GM21529 (cell line): Measurements from ENCODE around the gene IL1RL1.

Source experiments
- ATAC-seq: cut with Tn5 transposase; IDR thresholded peaks from one replicate; pipeline ENCODE4 v1.9.1; 2021; ENCODE audit not compliant: unreplicated experiment

The IL1RL1 gene

DNA sequence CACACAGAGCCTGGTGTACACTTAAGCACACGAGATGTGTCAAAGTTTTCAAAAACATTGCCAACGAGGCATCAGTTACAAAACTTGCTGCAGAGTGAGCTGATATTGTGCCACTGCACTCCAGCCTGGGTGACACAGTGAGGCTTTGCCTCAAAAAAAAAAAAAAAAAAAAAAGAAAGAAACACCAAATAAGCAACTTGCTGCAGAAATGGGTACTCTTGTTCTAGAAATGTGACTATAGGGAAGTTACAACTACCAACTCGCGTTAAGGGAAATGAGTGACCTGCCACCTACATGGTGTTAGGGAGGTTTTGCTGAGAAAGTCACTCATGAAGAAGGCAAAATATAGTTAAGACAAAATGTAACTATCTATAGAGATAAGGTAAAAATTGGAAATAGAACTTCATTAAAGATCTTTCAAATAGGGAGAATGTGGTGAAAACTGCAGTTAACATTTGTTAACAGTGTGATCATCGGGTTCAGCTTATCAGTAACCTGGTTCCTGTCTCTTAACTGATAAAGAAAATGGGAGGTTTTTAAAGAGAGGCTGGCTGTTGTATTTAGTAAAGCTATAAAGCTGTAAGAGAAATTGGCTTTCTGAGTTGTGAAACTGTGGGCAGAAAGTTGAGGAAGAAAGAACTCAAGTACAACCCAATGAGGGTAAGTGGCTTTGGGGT is at the start of gene IL1RL1:
TSS of gene IL1RL1 (plus strand) at position 600 of the 677 bp plus-strand sequence. CDS start 26,702 bp downstream, outside the sequence.
- ATAC-seq, result no peak

GRCh38 chr2:102262216-102263129 is 48.9 kb upstream of the IL1RL1 start:
- ATAC-seq, result no peak

DNA sequence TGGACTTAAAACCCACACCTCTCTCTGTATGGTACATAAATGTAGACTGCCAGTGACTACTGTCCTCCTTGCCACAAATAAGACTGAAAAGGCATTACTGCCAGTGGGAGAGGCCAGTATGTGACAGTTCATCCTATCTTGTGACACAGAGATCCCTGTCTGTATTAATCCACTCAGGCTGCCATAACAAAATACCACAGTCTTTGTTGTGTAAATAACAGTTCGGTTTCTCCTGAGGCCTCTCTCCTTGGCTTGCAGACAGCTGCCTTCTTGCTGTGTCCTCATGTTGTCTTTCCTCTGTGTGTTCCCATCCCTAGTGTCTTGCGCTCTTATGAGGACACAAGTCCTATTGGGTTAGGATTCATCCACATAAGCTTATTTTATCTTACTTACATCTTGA is 46.4 kb upstream of the IL1RL1 start:
- no peak for ATAC-seq

DNA sequence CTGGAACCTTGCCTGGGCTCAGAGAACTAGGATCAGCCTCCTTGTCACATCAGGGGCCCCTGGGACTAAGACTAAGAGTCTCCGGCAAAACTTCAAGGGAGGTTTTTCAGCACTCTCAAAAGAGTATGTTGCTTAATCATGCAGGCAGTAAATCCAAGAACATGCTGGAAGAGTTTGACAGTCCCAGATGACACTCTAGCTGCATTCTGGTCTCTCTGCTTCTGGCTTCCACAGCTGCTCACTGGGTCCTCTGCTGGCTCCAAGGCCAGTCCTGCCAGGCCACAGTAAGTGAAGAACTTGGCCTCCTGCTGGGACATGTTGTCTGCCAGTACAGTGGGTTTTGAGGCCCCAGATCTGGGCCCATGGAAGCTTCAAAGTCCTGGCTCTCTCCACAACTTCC is 45.2 kb upstream of the IL1RL1 start:
- ATAC-seq, result no peak

- no peak for ATAC-seq
Measured at GRCh38 chr2:102267774-102268173, 43.6 kb upstream of the IL1RL1 start.

- no peak for ATAC-seq
Measured at GRCh38 chr2:102268510-102269199, 42.7 kb upstream of the IL1RL1 start.

GRCh38 chr2:102269200-102269524 is 42.2 kb upstream of the IL1RL1 start:
- no peak for ATAC-seq

- ATAC-seq, result no peak
Measured at GRCh38 chr2:102271844-102272243, 39.5 kb upstream of the IL1RL1 start.

DNA sequence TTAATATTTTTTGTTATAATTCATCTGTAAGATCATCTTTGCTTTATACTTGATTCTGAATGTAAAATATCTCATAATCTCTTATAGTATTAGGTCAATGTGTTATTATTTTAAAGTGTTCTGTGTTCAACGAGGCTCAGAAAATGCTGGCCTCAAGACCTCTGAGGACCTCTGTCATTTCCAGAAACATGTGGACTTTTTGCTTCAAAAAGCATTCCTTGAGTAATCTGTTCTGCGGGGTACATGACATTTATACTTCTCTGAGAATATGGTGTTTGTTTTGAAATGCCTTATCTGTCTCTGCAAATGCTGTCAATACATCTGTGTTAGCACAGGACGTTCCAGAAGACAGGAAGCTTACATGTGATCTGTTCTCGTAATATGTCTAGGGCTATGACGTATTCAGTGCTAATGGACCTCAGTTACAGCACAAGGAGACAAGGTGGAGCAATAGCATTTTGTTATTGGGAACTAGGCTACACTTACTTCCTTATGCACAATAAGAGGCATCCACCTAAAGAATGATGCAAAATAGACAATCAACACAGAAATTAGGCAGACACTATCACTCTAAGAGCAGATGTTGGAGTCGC is 37.6 kb upstream of the IL1RL1 start:
- ATAC-seq, result no peak

- no peak for ATAC-seq
Measured at GRCh38 chr2:102276549-102277201, 34.7 kb upstream of the IL1RL1 start.

DNA sequence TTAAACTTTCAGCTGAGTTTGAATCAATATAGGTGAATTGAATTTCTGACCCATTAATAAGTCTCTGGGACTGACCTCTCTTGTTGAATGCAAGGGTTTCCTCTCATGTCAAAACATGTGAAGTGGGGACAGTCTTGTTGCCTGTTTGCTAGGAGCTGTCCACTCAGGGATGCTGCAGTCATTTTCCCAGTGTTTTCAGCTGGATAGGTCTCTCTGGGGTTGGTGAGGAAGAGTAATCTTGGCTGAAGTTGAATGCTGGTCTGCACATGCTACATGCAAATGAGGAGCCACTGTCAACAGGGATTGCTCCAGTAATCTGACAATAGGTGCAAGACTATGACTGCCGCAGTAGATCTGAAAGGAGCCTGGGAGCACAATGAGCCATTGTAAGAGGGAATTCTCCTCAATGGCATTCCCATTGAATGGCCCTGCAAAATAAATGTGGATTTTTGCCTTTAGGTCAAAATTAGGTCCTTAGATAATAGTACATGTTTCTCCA is 34.1 kb upstream of the IL1RL1 start:
- ATAC-seq, result no peak

- no peak for ATAC-seq
Measured at GRCh38 chr2:102278720-102279390, 32.5 kb upstream of the IL1RL1 start.

- ATAC-seq, result no peak
Measured at GRCh38 chr2:102279391-102279735, 32.0 kb upstream of the IL1RL1 start.

- no peak for ATAC-seq
Measured at GRCh38 chr2:102282678-102283091, 28.7 kb upstream of the IL1RL1 start.

DNA sequence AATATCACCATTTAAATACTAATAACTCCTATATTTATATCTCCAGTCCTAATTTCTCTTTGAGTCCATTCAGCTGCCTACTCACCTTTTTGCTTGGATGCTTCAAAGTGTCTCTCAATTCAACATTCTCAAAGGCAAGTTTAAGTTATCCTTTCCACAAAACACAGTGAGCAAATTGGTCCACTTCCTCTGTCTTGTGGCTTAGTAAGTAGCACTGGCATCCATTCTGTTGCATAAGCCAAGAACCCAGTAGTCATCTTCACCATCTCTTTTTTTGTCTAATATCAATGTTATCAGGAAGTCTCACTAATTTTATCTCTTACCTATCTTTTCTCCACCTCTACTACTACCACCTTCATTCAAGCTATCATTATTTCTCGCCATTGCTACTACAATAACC is 27.4 kb upstream of the IL1RL1 start:
- ATAC-seq, result no peak

DNA sequence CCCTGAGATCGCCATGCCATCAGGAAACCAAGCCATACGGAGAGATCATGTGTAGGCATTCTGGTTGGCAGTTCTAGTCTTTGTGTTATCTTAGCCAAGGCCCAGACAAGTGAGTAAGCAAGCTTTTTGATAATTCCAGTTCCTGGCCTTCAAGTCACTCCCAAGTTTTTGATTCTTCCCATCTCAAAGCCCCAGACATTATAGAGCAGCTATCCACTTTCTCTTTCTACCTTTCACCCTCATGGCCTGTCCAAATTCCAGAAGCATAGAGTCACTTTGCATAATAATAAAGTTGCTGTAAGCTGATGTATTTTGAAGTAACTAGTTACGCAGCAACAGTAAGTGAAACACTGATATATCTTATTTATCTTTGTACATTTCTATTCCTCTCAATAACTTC is 26.8 kb upstream of the IL1RL1 start:
- ATAC-seq, result no peak

- no peak for ATAC-seq
Measured at GRCh38 chr2:102285368-102285767, 26.0 kb upstream of the IL1RL1 start.

- ATAC-seq, result no peak
Measured at GRCh38 chr2:102286041-102286440, 25.3 kb upstream of the IL1RL1 start.

DNA sequence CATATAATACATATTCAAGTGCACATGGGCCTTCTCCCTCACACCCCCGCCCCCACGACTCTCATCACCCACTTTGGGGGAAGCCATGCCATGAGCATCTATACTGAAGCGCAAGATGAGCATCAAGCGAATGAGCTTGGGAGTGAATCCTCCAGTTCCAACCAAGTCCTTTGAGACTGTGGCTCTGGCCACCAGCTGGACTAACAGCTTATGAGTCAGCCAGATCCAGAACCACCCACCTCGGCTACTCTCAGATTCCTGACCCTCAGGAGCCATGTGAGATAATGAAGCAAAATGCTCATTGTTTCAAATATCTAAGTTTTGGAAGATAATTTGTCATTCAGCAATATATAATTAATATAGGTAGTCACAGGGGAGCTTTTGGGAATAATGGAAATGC is 22.2 kb upstream of the IL1RL1 start:
- ATAC-seq, result no peak

- ATAC-seq, result no peak
Measured at GRCh38 chr2:102290594-102290993, 20.8 kb upstream of the IL1RL1 start.
